Ishikawa (cell line): ENCODE results near the gene KATNB1.

Source experiments
- CEBPB ChIP-seq: IDR thresholded peaks from 2 replicates; pipeline ENCODE4 v1.6.1; 2012
- EP300 ChIP-seq: IDR thresholded peaks from 2 replicates; pipeline ENCODE4 v1.6.1; 2012; ENCODE audit warnings: borderline replicate concordance
- RAD21 ChIP-seq: IDR thresholded peaks from 2 replicates; pipeline ENCODE4 v1.6.1; 2012; ENCODE audit warnings: low read depth
- TF ChIP-seq, protein P1 (sequence below): IDR thresholded peaks from 2 replicates; pipeline ENCODE4 v1.6.1; 2012; ENCODE audit warnings: low read depth, mild to moderate bottlenecking

DNA sequence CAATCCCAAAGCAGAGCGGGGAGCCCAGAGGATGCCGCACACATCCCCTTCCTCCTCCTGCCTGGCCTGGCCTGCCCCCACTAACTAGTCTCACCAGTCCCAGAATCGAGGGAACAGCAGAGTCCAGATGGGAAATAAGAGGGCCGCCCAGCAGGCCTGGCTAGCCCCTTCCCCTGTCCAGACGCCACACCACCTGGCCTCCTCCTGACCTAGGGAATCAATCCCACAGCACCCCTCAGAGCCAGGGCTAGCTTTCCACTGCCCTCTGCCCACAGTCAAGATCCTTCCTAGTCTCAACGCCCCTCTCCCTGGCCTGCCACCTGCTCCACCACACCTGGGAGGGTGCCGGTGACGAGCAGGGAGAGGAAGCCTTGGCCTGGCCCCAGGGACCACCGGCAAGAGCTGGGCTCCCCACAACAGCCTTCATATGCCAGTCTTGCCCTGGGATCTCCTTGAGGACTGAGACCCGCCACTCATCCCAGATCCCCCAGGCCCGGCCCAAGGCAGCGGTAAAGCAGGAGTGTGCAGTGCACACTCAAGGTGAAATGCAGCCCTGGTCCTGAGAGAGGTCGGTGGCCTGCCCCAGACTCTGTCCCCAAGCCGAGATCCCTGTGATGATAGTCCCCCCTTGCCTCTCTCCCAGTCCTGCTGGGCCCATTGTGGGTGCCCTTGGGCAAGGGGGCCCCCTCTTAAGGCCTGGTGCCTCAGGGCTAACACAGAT is 27.9 kb downstream of the KATNB1 start:
- TF ChIP-seq CEBPB = no peak
- TF ChIP-seq EP300 = no peak
- TF ChIP-seq RAD21 = no peak
- TF ChIP-seq, protein P1, sequence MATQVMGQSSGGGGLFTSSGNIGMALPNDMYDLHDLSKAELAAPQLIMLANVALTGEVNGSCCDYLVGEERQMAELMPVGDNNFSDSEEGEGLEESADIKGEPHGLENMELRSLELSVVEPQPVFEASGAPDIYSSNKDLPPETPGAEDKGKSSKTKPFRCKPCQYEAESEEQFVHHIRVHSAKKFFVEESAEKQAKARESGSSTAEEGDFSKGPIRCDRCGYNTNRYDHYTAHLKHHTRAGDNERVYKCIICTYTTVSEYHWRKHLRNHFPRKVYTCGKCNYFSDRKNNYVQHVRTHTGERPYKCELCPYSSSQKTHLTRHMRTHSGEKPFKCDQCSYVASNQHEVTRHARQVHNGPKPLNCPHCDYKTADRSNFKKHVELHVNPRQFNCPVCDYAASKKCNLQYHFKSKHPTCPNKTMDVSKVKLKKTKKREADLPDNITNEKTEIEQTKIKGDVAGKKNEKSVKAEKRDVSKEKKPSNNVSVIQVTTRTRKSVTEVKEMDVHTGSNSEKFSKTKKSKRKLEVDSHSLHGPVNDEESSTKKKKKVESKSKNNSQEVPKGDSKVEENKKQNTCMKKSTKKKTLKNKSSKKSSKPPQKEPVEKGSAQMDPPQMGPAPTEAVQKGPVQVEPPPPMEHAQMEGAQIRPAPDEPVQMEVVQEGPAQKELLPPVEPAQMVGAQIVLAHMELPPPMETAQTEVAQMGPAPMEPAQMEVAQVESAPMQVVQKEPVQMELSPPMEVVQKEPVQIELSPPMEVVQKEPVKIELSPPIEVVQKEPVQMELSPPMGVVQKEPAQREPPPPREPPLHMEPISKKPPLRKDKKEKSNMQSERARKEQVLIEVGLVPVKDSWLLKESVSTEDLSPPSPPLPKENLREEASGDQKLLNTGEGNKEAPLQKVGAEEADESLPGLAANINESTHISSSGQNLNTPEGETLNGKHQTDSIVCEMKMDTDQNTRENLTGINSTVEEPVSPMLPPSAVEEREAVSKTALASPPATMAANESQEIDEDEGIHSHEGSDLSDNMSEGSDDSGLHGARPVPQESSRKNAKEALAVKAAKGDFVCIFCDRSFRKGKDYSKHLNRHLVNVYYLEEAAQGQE = no peak
